Endodermal cell (in vitro differentiated cells): Measurements from ENCODE around the gene NELFA. TPM values are rescaled to one million over a fixed set of nuclear protein-coding genes. Genes with fewer than 3 reads are reported as not detected.
A peak's percentile ranks its signal among the peaks of the same experiment; 100 is the strongest.
"Not testable (repeated sequence)": the region's sequence is repeated elsewhere in the genome, so short reads cannot be mapped to it uniquely, and the experiment has no call there.

Experiments
- DNase-seq: peaks from one replicate; pipeline ENCODE4 v3.0.0-alpha.2; 2017
- H3K27ac ChIP-seq: 2 replicates; pipeline ENCODE4 v1.5.1; 2013; ENCODE audit warnings: mild to moderate bottlenecking, low read depth, low read length, moderate library complexity
- H3K27me3 ChIP-seq: 2 replicates; pipeline ENCODE4 v1.6.1; 2013; ENCODE audit warnings: mild to moderate bottlenecking, low read length, moderate library complexity; ENCODE audit not compliant: insufficient read depth, control insufficient read depth, poor library complexity, severe bottlenecking
- H3K36me3 ChIP-seq: 2 replicates; pipeline ENCODE4 v1.7.0; 2013; ENCODE audit warnings: mild to moderate bottlenecking, low read length, moderate library complexity; ENCODE audit not compliant: control insufficient read depth, insufficient read depth
- H3K4me1 ChIP-seq: one replicate; pipeline ENCODE4 v1.7.0; 2013; ENCODE audit warnings: low read length; ENCODE audit not compliant: control insufficient read depth, insufficient read depth
- H3K4me3 ChIP-seq: 2 replicates; pipeline ENCODE4 v1.5.1; 2013; ENCODE audit warnings: mild to moderate bottlenecking, low read length, moderate library complexity
- H3K9ac ChIP-seq: 2 replicates; pipeline ENCODE4 v1.6.1; 2013; ENCODE audit warnings: mild to moderate bottlenecking, low read length, moderate library complexity; ENCODE audit not compliant: poor library complexity, severe bottlenecking; ENCODE audit errors: extremely low read depth
- H3K9me3 ChIP-seq: 2 replicates; pipeline ENCODE4 v1.6.1; 2013; ENCODE audit warnings: mild to moderate bottlenecking, low read length, moderate library complexity; ENCODE audit not compliant: control insufficient read depth
- H3K27ac Mint-ChIP-seq: 2 replicates; pipeline ENCODE4 v1.8.0; 2020; ENCODE audit warnings: mixed read lengths
- H3K27me3 Mint-ChIP-seq: 2 replicates; pipeline ENCODE4 v1.8.0; 2021; ENCODE audit warnings: mild to moderate bottlenecking, mixed read lengths; ENCODE audit not compliant: insufficient read depth
- H3K36me3 Mint-ChIP-seq: 2 replicates; pipeline ENCODE4 v1.8.0; 2020; ENCODE audit warnings: low read depth, mixed read lengths
- H3K4me1 Mint-ChIP-seq: 2 replicates; pipeline ENCODE4 v1.8.0; 2020; ENCODE audit warnings: mixed read lengths
- H3K4me3 Mint-ChIP-seq: 2 replicates; pipeline ENCODE4 v1.8.0; 2020; ENCODE audit warnings: mild to moderate bottlenecking, moderate library complexity, mixed read lengths
- H3K9me3 Mint-ChIP-seq: 2 replicates; pipeline ENCODE4 v1.8.0; 2020; ENCODE audit warnings: mild to moderate bottlenecking, mixed read lengths
- CTCF ChIP-seq: fragments of 200-600 bp; sonication (generic); conservative IDR thresholded peaks from 2 replicates; pipeline ENCODE4 v1.5.0; 2021; ENCODE audit warnings: antibody characterized with exemption, mild to moderate bottlenecking
- WGBS, 2 experiments: methylation state at CpG; one replicate each; pipeline versions ENCODE4 v1.1.5 to v1.1.7; 2013; ENCODE audit warnings: missing lambda C conversion rate in 2 of 2, mixed read lengths in 1 of 2; ENCODE audit not compliant: insufficient coverage in 1 of 2, insufficient read length in 1 of 2; 5-methylcytosine and 5-hydroxymethylcytosine counted together
- total RNA-seq, 2 donors: library from RNA; stranded (reverse); fragmentation: NEBNext Ultra II Directional in 1 of 2; extraction: Animal tissue kit (Norgen Biotek cat#: 25700) in 1 of 2; gene quantifications; 2 replicates in 1 of 2; 3 replicates in 1 of 2; pipeline ENCODE4 v1.2.1, GENCODE V29; 2021

NELFA gene
- total RNA-seq, 2 donors from 2014 or later = 54.8 to 60.1 TPM

DNA sequence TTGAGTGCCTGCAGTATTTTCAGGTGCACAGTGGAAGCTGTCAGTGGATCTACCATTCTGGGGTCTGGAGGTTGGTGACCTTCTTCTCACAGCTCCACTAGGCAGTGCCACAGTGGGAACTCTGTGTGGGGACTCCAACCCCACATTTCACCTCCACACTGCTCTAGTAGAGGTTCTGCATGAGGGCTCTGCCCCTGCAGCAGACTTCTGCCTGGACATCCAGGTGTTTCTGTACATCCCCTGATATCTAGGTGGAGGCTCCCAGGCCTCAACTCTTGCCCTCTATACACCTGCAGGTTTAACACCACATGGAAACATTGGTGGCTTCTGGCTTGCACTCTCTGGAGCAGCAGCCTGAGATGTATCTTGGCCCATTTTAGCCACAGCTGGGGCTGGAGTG, 17.0 kb upstream of the NELFA start:
- Mint-ChIP-seq H3K4me1 (peaks cover 13% of the 10 kb centered on the region), H3K9me3 (peaks cover 29% of the 10 kb centered on the region), H3K4me3 (no peak overlapping the region), H3K36me3 (no peaks in the 10 kb centered on the region), H3K27me3 (peaks cover 50% of the 10 kb centered on the region), H3K27ac (no peak overlapping the region)
- no peak for DNase-seq
- Histone ChIP-seq H3K36me3 (no peaks in the 10 kb centered on the region), H3K9me3 (peaks cover 12% of the 10 kb centered on the region), H3K4me1 (peaks cover 5% of the 10 kb centered on the region), H3K27ac (no peak overlapping the region), H3K4me3 (no peak overlapping the region), H3K9ac (no peak overlapping the region), H3K27me3 (peaks cover 29% of the 10 kb centered on the region)
- TF ChIP-seq CTCF = no peak

DNA sequence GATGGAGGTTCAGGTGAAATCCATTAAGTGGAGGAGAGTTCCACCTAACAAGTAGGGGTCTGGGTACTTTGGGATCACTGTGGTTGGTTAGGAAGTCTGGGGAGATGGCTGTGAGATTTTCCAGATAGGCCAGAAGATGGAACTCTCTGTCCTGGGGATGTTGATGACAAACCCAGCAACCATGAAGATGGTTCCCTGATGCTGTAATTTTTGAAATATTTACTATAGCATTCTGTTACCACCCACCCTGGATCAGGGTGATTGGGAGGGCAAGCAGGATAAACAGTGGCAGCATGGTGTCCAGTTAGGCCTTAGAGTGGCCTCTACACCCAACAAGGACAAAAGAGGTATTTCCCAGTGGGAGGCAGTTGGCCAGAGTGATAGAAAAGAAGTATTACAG, 15.9 kb upstream of the NELFA start:
- H3K4me3 ChIP-seq = no peak overlapping the region
- Mint-ChIP-seq H3K4me3 (no peak overlapping the region), H3K27ac (no peak overlapping the region), H3K9me3 (peaks cover 29% of the 10 kb centered on the region), H3K36me3 (no peaks in the 10 kb centered on the region), H3K4me1 (peaks cover 13% of the 10 kb centered on the region), H3K27me3 (peaks cover 40% of the 10 kb centered on the region)
- peaks cover 12% of the 10 kb centered on the region for H3K9me3 ChIP-seq
- H3K27me3 ChIP-seq = peaks cover 18% of the 10 kb centered on the region
- DNase-seq = no peak
- no peak overlapping the region for H3K9ac ChIP-seq
- H3K36me3 ChIP-seq = no peaks in the 10 kb centered on the region
- no peak for TF ChIP-seq CTCF
- H3K4me1 ChIP-seq = peaks cover 5% of the 10 kb centered on the region
- H3K27ac ChIP-seq = no peak overlapping the region

DNA sequence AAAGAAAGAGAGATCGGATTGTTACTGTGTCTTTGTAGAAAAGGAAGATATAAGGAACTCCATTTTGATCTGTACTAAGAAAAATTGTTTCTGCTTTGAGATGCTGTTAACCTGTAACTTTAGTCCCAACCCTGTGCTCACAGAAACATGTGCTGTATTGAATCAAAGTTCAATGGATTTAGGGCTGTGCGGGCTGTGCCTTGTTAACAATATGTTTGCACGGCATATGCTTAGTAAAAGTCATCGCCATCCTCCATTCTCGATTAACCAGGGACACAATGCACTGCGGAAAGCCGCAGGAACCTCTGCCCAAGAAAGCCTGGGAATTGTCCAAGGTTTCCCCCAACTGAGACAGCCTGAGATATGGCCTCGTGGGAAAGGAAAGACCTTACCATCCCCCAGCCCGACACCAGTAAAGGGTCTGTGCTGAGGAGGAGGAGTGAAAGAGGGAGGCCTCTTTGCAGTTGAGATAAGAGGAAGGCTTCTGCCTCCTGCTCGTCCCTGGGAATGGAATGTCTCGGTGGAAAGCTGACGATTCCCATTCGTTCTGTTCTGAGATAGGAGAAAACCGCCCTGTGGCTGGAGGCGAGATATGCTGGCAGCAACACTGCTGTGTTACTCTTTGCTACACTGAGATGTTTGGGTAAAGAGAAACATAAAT, 12.7 kb upstream of the NELFA start:
- H3K27ac ChIP-seq, H3K9me3 ChIP-seq, H3K36me3 ChIP-seq, H3K4me1 ChIP-seq, H3K27me3 ChIP-seq, H3K36me3 Mint-ChIP-seq: not testable (repeated sequence)
- Mint-ChIP-seq H3K9me3 (peaks cover 16% of the 10 kb centered on the region), H3K27me3 (peaks cover 16% of the 10 kb centered on the region), H3K4me3 (peak overlapping the region; percentile 37), H3K27ac (peak overlapping the region; percentile 96), H3K4me1 (peaks cover 13% of the 10 kb centered on the region)
- peak overlapping the region; percentile 5 for H3K4me3 ChIP-seq
- peak; percentile 25 for TF ChIP-seq CTCF
- 49 to 57% methylated on average over 12 to 15 of the region's 15 CpGs for WGBS, 2 experiments
- peak; percentile 84 for DNase-seq
- peak overlapping the region; percentile 34 for H3K9ac ChIP-seq
